NCI-H69 (cell line): ENCODE measurements around the gene CHRND.
A peak's percentile ranks its signal among the peaks of the same experiment; 100 is the strongest.
"Not testable (repeated sequence)": the region's sequence is repeated elsewhere in the genome, so short reads cannot be mapped to it uniquely, and the experiment has no call there.

Experiments
- DNase-seq: peaks from one replicate; lab custom pipeline; 2025; lab: John Stamatoyannopoulos, UW

The CHRND gene

DNA sequence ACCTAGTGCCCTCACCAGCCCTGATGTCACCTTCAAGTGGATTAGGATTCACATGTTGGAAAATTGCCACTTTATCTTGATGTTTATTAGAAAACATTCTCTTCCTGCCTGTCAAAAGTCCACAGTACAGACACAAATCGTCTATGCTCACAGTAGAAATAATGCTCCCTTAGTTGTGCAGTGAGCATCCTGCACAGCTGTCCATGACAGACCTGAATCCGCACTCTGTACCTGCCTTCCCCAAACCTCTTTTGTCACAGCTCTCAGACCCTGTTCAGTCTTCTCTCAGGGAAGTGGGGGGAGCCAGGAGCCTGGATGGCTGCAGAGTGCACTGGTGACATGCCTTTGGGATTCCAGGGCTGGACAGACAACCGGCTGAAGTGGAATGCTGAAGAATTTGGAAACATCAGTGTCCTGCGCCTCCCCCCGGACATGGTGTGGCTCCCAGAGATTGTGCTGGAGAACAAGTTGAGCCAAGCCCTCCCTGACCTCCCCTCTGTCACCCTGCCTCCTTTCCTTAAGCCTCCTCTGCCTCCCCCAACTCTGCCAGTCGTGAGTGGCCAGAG is 2.0 kb downstream of the CHRND start:
- no peak for DNase-seq

DNA sequence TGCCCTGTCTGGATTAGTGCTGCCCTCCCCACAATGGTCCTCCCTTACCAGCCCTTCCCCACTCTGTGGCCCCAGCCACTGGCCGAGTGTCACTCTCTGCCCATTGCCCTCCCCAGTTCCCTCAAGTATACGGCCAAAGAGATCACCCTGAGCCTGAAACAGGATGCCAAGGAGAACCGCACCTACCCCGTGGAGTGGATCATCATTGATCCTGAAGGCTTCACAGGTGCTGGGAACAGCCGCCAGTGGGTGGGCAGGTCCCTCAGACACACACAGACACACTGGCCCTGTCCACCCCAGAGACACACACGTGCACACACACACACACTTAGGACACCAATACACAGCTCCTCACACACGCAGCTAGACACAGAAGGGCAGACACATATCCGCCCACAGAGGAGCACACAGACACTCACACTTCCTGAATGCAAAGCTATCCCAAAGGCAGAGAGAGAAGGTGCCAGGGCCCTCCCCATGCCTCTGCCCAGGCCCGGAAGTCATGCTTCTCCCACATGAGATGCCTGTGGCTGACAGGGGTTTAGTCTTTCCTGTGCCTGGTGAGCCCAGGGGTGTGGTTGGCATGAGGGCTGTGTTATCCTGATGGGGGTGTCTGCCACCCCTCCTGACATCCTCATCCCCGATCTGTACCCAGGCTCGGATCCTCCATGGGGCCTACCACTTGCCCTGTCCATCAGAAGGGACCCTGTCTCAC is 2.9 kb downstream of the CHRND start:
- DNase-seq = no peak

DNA sequence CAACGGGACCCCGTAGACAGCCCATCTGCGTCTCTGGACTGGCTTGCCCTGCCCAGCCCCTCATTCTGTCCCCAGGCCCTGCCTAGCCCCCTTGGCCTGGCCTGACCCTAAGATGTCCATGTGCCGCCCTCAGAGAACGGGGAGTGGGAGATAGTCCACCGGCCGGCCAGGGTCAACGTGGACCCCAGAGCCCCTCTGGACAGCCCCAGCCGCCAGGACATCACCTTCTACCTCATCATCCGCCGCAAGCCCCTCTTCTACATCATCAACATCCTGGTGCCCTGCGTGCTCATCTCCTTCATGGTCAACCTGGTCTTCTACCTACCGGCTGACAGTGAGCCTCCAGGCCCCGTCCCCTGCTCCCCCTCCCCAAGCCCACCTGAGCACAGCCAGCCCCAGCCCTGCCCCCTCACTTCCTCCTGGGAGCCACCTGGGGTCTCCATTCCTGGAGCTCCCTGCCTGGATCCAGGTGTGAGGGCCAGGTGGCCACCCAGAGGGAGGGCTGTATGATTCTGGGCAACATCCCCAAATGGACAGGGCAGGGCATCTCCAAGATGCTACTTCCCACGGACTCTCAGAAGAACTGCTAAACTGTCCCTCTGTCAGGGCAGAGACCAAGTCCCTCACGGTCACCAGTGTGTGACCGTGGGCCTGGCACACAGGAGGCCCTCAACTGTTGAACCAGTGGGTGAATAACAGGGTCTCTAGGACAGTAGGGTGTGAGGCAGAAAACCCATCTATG is 4.0 kb downstream of the CHRND start:
- DNase-seq = no peak

DNA sequence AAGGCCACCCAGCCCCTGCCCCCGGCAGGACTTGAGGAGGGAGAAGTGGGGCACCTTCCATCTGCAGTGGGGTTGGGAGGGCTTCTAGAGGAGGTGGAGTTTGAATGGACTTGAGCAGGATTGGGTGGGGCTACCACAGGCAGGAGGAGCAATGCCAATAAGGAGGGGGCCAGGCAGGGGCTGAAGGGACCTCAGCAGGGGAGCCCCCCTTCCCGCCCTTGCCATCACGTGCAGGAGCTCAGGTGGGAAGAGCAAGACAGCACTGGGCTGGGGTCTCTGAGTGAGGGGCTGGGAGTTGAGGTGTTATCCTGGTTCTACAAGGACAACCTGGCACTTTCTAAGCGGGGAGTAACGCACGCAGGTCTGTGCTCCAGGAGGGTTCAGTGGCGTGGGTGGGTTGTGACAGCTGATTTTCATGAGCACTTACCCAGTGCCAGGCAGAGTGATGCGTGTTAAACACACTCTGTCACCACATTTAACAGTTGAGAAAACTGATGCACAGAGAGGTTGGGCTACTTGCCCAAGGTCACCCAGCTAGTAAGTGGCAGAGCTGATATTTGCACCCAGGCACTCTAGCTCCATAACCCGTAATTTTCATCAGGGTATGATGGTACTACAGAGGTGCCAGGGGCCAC is 4.8 kb downstream of the CHRND start:
- no peak for DNase-seq

DNA sequence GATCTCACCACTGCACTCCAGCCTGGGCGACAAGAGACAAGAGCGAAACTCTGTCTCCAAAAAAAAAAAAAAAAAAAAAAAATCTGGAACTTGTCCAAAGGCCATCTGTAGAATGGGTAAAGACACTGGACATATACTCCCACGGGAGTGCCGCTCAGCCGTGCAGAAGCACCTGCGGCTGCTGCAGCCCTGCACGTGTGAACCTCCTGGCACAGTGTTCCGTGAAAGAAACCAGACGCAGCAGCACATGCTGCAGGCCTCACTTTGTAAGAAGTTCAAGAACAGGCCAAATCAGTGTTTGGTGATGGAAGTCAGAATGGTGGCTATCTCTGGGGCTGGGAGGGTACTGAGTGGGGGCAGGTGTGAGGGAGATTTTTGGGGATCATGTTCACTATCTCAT is 6.5 kb downstream of the CHRND start:
- peak; percentile 50 for DNase-seq

DNA sequence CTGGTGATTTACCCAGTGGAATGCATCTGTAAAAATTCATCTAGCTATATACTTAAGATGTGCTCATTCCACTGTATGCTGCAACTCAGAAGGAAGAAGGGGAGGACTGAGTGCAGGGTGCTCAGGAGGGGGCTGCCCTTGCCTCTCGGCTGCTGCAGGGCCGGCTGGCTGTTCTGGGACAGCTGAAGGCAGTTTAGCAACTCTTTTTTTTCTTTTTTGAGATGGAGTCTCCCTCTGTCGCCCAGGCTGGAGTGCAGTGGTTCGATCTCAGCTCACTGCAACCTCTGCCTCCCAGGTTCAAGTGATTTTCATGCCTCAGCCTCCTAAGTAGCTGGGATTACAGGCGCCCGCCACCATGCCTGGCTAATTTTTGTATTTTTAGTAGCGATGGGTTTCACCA is 6.9 kb downstream of the CHRND start:
- not testable (repeated sequence) for DNase-seq

DNA sequence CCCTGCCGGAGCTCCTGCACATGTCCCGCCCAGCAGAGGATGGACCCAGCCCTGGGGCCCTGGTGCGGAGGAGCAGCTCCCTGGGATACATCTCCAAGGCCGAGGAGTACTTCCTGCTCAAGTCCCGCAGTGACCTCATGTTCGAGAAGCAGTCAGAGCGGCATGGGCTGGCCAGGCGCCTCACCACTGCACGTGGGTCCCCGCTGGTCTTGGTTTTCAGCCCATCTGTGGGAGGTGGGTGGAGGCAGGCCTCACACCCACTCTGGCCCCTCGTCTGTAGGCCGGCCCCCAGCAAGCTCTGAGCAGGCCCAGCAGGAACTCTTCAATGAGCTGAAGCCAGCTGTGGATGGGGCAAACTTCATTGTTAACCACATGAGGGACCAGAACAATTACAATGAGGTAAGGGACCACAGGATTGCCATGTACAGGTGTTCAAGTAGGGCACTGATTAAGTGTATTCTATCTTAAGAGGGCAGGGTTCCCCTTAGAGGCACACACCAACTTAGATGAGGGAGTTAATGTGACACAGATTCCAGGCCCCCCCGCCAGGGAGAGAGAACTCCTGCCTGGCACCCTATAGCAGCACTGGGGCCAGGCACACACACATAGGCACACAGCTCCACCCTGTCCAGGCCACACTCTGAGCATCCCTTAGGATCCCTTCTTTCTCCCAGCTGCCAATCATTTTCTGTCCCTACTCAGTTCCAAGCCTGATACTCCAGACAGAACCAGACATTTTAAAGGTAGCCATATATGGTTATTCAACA is 8.2 kb downstream of the CHRND start:
- DNase-seq = no peak

DNA sequence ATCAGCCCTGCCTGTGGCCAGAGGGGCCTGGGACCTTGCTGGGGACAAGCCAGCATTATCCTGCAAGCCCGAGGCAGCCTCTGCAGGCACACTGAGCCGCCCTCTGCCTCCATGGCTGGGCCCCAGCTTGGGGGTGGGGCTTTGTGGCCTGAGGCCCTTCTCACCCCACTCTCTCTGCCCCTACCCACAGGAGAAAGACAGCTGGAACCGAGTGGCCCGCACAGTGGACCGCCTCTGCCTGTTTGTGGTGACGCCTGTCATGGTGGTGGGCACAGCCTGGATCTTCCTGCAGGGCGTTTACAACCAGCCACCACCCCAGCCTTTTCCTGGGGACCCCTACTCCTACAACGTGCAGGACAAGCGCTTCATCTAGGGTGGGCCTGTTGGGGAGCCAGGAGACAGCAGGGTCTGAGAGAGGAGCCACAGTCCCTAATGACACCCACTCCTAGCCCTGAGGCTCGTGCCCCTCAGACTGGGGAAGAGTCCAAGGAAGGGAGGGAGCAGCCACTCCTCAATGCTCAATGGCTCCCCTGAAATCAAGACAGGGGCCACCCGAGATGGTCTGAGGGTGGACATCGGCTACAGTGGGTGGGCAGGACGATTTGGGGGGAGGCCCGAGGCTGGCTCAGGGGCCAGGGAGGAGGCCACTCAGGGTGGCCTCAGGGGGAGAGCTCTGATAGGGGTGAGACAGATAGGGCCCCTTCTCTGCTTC is 9.1 kb downstream of the CHRND start:
- DNase-seq = no peak

DNA sequence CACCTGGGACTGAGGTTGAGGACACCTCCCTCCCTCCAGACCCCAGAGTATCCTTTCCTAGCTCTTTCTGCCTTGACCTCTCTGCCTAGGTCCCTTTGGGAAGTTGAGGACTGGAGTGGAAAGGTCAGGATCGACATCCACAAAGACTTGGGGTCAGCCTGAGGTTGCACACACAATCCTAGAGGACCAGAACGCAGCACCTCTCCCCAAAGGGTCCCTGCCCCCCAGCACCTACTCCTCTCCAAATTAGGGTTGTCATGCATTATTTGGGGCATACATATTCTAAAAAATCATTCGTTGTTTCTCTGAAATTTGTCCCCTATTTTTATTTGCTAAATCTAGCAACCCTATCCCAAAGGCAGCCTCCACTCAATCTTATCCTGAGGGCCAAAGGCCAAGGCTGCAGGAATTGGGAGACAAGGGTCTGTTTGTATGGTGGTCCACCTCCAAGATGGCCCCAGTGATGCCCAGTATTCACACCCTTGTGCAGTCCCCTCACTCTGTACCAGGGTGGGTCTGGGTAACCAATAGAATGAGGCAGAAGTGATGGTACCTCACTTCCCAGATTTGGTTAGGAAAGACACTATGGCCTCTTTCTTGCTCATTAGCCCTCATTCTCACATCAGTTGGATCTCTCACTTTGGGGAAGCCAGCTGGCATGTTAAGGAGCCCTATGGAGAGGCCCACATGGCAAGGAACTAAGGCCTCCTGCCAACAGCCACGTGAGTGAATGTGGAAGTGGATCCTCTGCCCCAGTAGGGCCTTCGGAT is 10.0 kb downstream of the CHRND start:
- DNase-seq = no peak

DNA sequence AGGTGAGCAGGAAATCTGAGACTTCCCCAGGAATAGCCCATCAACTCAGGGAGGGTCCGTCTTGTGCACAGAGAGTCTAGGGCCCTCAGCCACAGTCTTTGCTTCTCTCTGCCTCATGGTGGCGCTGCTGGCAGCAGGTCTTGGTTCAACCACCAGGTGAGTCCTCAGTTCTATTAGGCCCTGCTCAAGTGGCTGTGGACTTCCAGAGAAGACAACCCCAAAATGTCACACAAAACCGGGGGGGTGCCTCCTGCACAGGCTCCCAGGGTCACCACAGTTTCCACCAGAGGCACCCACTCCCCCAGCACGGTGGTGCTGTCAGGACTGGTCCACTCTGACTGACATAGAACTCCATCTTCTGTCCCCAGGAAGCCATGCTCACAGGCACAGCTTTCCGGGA is 11.1 kb downstream of the CHRND start:
- peak; percentile 39 for DNase-seq

DNA sequence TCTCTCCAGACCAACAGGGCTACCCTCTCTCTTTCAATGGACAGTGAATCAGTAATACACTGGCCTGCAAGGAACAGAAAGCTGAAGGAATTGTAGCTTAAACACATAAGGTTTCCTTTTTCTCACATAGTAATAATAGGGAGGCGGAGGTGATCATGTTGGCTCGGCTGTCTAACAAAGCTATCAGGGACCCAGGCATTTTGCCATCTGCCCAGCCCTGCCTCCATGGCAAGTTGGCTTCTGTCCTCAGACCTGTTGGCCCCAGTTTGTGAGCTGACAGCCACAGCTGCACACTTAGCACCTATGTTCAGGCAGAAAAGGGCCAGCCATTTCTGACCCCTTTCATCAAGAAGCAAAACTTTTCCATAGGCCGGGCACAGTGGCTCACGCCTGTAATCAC is 11.5 kb downstream of the CHRND start:
- no peak for DNase-seq

DNA sequence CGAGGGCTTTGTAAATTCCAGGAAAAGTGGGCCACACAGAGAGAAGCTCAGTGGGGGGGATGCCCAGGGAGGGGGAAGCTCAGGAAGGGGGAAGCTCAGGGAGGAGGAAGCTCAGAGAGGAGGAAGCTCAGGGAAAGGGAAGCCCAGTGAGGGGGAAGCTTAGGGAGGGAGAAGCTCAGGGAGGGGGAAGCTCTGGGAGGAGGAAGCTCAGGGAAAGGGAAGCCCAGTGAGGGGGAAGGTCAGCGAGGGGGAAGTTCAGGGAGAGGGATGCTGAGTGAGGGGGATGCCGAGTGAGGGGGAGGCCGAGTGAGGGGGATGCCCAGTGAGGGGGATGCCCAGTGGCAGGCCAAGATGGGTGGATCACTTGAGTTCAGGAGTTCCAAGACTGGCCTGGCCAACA is 12.7 kb downstream of the CHRND start:
- DNase-seq = peak; percentile 8

DNA sequence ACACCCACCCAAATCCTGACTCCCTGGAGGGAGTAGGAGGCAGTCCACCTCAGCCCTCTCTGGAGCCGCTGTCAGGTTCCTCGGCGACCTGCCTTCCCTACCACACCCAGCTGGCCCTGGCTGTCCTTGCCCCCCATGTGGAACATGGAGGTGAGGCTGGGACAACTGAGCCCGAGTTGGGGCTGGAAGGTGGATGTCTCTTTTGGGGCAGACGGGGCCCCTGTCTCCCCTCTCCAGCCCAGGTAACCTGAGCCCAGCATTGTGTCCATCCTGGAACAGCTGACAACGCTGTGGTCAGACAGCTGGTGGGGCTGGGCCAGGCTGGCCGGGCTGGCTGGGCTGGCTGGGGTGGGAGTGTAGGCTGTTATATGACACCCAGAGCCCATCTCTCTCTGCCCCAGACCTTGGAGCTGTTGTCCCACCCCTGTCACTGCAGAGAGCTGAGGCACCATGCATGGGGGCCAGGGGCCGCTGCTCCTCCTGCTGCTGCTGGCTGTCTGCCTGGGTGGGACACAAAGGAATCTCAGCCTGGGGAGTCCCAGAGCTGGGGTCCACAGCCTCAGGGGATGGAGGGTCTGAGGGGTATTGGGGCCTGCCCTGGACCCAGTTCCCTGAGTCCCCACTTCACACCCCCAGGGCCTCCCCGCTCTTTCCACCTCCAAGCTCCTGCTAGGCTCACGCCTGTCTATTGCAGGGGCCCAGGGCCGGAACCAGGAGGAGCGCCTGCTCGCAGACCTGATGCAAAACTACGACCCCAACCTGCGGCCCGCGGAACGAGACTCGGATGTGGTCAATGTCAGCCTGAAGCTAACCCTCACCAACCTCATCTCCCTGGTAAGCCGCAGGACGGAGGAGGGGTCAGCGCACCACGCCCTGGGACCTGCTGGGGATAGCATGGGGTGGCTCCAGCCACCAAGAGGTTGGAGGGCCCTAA is 13.6 kb downstream of the CHRND start, which contains the start of gene CHRNG:
Gene CHRNG (plus strand): TSS at position 395 of the 934 bp plus-strand sequence. CDS start 56 bp downstream, at position 451.
- DNase-seq = peak; percentile 26

DNA sequence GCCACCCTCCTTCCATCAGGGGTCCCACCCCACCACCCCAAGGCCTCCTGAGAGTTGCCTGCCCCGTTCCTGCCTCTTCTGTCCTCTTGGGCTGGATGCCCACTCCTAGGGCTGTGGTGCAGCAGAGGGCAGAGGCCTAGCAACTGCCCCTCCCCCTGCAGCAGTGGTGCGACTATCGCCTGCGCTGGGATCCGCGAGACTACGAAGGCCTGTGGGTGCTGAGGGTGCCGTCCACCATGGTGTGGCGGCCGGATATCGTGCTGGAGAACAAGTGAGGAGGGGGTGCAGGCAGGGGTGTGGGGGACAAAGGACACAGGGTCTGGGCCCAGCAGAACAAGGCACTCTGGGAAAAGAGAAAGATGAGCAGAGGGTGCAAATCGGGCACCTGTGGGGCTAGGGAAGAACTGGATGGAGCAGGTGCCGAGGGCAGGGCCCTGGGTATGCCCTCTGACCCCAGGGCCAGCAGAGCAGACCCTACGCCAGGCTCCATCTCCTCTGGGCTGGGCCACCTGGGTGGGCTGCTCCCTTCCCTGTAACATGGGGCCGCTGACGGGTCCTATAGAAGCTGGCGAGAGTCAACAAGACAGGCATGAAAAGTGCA is 14.6 kb downstream of the CHRND start:
- no peak for DNase-seq

DNA sequence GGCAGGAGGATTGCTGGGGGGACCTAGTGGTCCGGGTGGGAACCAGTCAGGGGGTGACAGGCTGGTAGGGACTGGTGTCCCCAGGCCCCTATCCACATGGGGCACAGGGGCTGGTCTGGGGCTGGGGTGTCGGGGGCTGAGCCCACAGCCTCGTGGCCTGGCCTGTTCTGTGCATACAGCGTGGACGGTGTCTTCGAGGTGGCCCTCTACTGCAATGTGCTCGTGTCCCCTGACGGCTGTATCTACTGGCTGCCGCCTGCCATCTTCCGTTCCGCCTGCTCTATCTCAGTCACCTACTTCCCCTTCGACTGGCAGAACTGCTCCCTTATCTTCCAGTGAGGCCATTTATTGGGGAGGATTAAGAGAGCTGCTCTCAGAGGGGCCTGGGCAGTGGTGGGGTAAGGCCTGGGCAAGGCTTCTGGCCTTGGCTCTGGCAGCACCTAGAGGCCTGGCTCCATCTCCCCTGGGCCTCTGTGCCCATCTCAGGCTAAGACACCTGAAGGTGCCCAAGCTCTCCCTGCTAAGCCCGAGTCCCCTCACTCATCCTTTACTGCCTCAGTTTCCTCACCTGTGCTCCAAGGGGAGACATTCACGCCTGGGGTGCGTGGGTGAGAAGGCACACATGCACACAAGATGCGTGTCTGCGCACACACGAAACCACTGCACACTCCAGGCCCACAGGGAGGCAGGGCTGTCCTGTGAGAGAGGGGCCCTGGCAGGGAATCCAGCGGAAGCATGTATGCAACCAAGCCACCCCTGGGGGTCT is 15.4 kb downstream of the CHRND start:
- no peak for DNase-seq

DNA sequence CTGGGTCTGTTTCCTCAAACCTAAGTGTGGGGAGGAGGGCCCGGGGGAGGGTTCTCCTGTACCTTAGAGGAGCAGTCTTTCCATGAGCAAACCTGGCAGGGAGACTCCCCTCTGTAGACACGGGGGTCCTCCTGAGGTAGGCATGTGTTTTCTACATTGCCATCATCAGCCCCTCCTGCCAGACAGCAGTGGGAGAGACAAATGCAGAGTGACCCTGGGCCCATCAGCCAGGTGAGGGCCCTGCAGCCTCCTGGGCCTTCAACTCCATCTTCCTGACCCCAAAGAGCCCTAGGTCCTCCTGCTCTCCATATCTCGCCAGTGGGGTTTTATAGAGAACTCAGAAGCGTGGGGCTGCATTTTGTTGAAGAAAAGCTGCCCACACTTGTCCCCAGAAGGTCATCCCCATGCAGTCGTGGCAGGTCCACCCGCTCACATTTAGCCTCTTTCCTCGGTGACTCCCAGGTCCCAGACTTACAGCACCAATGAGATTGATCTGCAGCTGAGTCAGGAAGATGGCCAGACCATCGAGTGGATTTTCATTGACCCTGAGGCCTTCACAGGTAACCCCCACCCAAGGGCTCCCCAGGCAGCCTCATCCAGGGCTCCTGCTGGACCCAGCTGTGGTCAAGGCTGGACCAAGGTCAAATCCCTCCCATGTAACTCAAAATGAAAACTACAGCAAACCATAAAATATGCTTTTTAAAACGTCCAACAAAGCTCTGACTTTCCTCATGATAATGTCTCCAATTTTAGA is 16.2 kb downstream of the CHRND start:
- no peak for DNase-seq

DNA sequence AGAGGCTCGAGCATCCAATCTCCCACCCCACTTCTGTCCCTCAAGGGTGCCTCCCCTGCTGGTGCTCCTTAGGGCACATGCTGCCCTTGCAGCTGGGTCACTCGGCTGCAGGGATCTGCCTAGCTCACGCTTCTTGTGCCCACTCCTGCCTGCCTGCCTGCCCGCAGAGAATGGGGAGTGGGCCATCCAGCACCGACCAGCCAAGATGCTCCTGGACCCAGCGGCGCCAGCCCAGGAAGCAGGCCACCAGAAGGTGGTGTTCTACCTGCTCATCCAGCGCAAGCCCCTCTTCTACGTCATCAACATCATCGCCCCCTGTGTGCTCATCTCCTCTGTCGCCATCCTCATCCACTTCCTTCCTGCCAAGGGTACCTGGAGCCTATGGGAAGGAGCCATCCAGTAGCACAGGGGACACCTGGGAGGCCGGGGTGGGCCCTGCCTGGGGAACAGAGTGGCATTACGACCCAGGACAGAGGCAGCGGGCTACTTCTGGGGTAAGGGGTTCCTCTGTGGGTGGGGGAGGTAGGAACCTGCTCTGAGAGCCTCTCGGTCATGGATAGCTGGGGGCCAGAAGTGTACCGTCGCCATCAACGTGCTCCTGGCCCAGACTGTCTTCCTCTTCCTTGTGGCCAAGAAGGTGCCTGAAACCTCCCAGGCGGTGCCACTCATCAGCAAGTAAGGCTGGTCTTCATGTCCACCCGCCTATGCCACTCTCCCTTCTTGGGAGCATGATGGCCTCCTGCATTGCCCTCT is 16.9 kb downstream of the CHRND start:
- no peak for DNase-seq
